ENCODE measurements around the gene FAM83B.
"Not testable (repeated sequence)": the region's sequence is repeated elsewhere in the genome, so short reads cannot be mapped to it uniquely, and the experiment has no call there.

FAM83B gene

DNA sequence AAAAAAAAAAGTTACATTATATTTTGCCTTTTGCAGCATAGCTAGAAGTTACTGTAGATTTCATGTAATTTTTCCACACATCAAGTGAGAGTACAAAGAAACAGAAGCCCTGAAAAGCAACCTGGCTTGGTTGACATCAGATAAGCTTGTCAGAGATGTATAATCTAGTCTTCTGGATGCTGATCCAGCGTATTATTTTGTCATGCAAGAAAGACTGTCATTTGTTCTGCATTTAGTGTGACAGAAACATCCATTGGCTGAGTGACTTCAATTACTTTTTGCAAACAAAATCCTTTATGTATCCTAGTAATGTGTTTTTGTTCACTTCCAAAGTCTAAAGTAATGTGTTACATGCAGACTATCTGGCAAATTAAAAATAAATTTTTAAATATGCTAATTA lies 75.3 kb downstream of the FAM83B start:
- no peaks in the 10 kb centered on the region for H3K4me1 ChIP-seq
- DNase-seq (ENCODE audit: low spot score in 2 of 2): no peak
- no peaks in the 10 kb centered on the region for H3K36me3 ChIP-seq (replicated peaks)
- in situ Hi-C loops (cut with MboI; ENCODE audit: low sequenced_read_pairs): no loop called here
- H3K4me3 ChIP-seq: no peak overlapping the region
- H3K27me3 ChIP-seq (ENCODE audit: low read depth): no peaks in the 10 kb centered on the region
- no peaks in the 10 kb centered on the region for H3K9me3 ChIP-seq

DNA sequence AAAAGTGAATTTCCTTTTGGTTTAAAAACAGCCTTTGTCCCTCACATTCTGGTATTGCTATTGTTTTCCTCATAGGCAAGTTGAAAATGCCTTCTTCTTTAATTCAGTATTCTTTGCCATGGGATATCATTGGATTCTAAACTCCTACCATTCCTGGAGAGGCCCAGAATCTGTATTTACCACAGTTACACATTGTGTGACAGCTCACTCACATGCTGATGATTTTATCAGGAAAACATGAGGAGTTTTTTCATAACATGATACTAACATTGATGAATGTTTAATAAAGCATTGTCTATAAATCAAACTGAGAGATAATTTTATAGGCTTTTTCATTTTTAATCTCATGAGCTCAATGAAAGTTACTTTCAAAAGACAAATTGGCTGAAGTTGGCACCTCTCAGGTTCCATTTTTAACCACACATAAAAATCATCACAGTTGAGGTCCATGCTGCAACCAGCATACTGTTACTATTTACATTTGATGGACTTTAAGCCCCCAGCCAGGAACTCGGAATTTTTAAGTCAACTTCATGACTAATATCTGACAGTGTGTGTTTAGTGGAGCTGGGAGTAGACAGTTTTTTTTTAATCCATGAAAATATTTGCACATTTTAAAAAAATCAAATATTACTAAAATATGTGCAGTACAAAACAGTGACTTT lies 82.8 kb downstream of the FAM83B start:
- Histone ChIP-seq H3K4me3 (no peak overlapping the region), H3K27me3 (ENCODE audit: low read depth) (no peaks in the 10 kb centered on the region), H3K36me3 (replicated peaks) (no peaks in the 10 kb centered on the region), H3K4me1 (no peaks in the 10 kb centered on the region), H3K9me3 (no peaks in the 10 kb centered on the region)
- in situ Hi-C loops (cut with MboI; ENCODE audit: low sequenced_read_pairs): no loop called here
- DNase-seq (ENCODE audit: low spot score in 2 of 2): no peak

DNA sequence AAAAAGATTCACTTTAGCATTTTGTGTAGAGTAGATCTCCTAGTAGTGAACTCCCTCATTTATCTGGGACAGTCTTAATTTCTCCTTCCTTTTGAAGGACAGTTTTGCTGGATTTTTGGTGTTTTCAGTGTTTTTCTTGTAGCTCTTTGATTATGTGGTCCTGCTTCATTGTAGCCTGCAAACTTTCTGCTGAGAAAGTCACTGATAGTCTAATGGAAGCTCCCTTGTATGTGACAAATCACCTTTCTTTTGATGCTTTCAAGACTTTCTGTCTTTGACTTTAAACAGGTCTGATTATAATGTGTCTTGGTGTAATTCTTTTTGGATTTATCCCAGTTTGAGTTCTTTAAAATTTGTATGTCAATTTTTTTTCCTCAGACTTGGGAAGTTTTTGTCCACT lies 86.1 kb downstream of the FAM83B start:
- Histone ChIP-seq H3K9me3 (no peaks in the 10 kb centered on the region), H3K27me3 (ENCODE audit: low read depth) (no peaks in the 10 kb centered on the region), H3K4me1 (no peaks in the 10 kb centered on the region), H3K4me3 (no peak overlapping the region), H3K36me3 (replicated peaks) (no peaks in the 10 kb centered on the region)
- DNase-seq (ENCODE audit: low spot score in 2 of 2): no peak
- in situ Hi-C loops (cut with MboI; ENCODE audit: low sequenced_read_pairs): no loop called here

DNA sequence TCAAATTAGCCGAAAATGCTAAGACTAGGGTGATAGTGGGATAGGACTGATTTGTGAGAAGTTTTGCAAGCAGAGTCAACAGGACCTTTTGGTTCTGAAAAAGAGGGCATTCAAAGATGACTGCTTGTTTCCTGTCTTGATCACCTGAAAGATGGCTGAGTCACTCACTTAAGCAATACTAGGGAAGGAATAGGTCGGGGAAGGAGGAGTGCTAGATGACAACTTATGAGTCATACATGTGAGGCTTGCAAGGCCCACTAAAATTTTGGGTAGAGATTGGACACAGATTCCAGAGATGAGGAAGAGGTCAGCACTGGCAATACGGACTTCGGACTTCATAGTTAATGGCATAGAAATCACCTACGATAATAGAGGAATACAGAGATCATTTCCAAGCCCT lies 89.2 kb downstream of the FAM83B start:
- in situ Hi-C loops (cut with MboI; ENCODE audit: low sequenced_read_pairs): no loop called here
- H3K4me3 ChIP-seq: no peak overlapping the region
- no peaks in the 10 kb centered on the region for H3K4me1 ChIP-seq
- no peak for DNase-seq (ENCODE audit: low spot score in 2 of 2)
- no peaks in the 10 kb centered on the region for H3K27me3 ChIP-seq (ENCODE audit: low read depth)
- no peaks in the 10 kb centered on the region for H3K36me3 ChIP-seq (replicated peaks)
- H3K9me3 ChIP-seq: no peaks in the 10 kb centered on the region

DNA sequence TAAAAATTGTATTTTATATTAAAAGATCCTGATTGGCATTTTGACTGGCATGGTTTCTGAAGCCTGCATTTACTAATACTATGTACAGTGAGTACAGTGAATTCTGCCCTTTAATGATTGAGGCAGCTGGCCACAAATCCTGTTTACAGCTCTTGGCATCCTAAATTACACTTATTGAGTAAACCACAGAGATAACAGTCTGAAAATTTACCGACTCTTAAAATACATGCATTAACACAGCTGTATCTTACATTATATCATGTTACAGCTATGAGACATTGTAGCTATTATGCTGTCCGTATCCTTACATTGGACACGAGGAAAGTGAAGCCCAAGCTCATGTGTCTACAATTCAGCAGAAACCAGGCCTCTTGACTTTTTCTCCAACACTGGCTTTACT lies 90.8 kb downstream of the FAM83B start:
- H3K4me1 ChIP-seq: no peaks in the 10 kb centered on the region
- no peak for DNase-seq (ENCODE audit: low spot score in 2 of 2)
- no peaks in the 10 kb centered on the region for H3K9me3 ChIP-seq
- no peaks in the 10 kb centered on the region for H3K27me3 ChIP-seq (ENCODE audit: low read depth)
- in situ Hi-C loops (cut with MboI; ENCODE audit: low sequenced_read_pairs): no loop called here
- H3K4me3 ChIP-seq: no peak overlapping the region
- no peaks in the 10 kb centered on the region for H3K36me3 ChIP-seq (replicated peaks)

DNA sequence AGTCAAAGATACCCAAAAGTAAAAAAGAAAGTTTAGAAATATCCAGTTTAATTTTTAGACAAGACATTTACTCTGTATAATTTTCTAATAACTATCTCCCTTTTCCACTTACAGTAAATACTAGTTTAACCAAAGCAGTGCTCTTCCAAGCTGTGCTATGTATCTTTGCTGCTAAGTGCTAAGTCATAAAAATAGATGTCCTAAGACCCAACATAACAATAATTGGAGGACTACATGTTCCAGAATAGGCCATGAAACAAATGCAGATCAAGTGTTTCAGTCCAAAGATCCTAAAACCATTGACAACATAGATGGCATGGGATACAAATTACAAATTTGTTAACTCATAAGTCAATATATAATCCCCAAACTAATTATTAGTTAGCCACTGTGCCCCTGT lies 111.1 kb downstream of the FAM83B start:
- Histone ChIP-seq H3K36me3 (replicated peaks) (no peaks in the 10 kb centered on the region), H3K9me3 (no peaks in the 10 kb centered on the region), H3K27me3 (ENCODE audit: low read depth) (no peaks in the 10 kb centered on the region), H3K4me1 (no peaks in the 10 kb centered on the region), H3K4me3 (no peak overlapping the region)
- DNase-seq (ENCODE audit: low spot score in 2 of 2): no peak
- in situ Hi-C loops (cut with MboI; ENCODE audit: low sequenced_read_pairs): no loop called here

DNA sequence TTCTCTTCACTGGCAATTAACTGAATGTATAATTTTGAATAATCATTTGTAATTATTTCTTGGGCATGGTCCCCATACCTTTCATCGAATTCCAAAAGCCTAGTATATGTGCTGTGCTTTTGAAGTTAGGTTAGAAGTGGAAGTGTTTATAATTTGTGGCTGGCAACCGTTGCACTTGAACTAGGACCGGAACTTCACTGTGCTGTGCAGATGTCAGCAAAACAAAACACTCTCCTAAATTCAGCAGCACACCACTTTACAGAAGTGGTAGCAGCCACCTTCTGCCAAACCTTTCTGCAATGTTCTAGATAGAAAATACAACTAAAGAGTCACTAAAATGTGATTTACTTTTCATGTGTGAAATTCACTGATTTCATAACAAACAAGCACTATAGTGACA lies 111.9 kb downstream of the FAM83B start:
- no peak overlapping the region for H3K4me3 ChIP-seq
- DNase-seq (ENCODE audit: low spot score in 2 of 2): no peak
- in situ Hi-C loops (cut with MboI; ENCODE audit: low sequenced_read_pairs): no loop called here
- no peaks in the 10 kb centered on the region for H3K4me1 ChIP-seq
- H3K27me3 ChIP-seq (ENCODE audit: low read depth): no peaks in the 10 kb centered on the region
- no peaks in the 10 kb centered on the region for H3K9me3 ChIP-seq
- no peaks in the 10 kb centered on the region for H3K36me3 ChIP-seq (replicated peaks)

DNA sequence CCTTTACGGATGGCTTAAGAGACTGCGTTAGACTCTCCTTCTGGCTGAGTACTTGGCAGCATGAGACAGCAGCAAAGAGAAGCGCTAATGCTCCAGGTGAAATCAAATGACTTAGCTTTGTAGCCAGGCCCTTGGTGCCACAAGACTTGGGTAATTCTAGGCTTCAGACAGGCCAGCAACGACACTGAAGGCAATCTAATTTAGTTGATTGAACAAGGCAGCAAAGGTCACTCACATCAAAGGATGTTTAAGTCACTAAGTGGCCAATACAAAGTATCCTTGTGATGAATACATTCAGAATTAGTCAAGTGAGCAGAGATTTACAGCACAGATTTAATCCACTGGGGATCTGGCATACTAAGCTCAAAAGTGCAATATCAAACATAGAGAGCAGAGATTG lies 113.2 kb downstream of the FAM83B start:
- no peaks in the 10 kb centered on the region for H3K9me3 ChIP-seq
- no peaks in the 10 kb centered on the region for H3K4me1 ChIP-seq
- no peak for DNase-seq (ENCODE audit: low spot score in 2 of 2)
- H3K36me3 ChIP-seq (replicated peaks): no peaks in the 10 kb centered on the region
- H3K27me3 ChIP-seq (ENCODE audit: low read depth): no peaks in the 10 kb centered on the region
- H3K4me3 ChIP-seq: no peak overlapping the region
- in situ Hi-C loops (cut with MboI; ENCODE audit: low sequenced_read_pairs): no loop called here

DNA sequence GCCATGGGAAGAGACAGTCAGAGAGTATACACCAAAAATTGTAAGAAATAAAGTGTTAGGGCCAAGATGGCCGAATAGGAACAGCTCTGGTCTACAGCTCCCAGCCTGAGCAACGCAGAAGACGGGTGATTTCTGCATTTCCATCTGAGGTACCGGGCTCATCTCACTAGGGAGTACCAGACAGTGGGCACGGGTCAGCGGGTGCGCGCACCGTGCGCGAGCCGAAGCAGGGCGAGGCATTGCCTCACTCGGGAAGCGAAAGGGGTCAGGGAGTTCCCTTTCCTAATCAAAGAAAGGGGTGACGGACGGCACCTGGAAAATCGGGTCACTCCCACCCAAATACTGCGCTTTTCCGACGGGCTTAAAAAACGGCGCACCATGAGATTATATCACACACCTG lies 114.8 kb downstream of the FAM83B start:
- H3K9me3 ChIP-seq; H3K36me3 ChIP-seq (replicated peaks); H3K4me3 ChIP-seq; H3K27me3 ChIP-seq (ENCODE audit: low read depth); in situ Hi-C loops (cut with MboI; ENCODE audit: low sequenced_read_pairs); DNase-seq (ENCODE audit: low spot score in 2 of 2); H3K4me1 ChIP-seq: not testable (repeated sequence)

DNA sequence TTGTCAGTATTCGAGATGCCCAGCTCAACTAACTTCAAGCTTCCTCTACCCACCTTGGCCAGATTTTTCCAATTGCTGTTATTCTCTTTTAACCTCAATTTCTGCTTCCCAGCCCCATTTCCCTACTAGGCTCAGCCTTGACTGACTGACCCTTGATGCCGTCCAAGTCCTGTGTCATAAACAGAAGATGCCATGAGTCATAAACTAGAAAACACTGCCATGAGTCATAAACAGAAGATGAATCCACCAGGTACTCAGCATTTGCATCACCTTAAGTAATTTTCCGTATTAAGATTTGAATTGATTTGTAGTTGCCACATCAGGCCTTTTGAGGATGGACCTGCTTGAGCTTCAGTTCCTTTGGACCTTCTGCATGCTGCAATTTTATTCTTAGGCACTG lies 123.8 kb downstream of the FAM83B start:
- no peak overlapping the region for H3K4me3 ChIP-seq
- in situ Hi-C loops (cut with MboI; ENCODE audit: low sequenced_read_pairs): no loop called here

DNA sequence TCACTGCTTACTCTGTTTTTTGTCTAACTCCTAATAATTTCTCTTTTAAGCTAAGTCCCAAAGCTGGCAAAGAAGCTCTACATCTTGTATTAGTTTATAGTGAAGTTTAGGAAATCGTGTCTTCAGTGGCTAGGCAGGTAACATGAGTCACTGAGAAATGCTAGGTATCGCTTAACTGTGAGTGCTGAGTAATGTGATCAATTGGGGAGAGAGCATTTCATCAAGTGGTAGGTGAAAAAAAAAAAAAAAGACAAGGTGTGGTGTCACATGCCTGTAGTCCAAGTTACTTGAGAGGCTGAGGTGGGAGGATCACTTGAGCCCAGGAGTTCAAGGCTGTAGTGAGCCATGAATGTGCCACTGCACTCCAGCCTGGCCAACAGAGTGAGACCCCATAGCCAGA lies 125.3 kb downstream of the FAM83B start:
- no peaks in the 10 kb centered on the region; the same call in 1 of the 2 replicates for H3K4me1 ChIP-seq
- no peaks in the 10 kb centered on the region for H3K9me3 ChIP-seq
- DNase-seq (ENCODE audit: low spot score in 2 of 2): no peak
- no peaks in the 10 kb centered on the region for H3K36me3 ChIP-seq (replicated peaks)
- no peak overlapping the region for H3K4me3 ChIP-seq
- no peaks in the 10 kb centered on the region for H3K27me3 ChIP-seq (ENCODE audit: low read depth)
- in situ Hi-C loops (cut with MboI; ENCODE audit: low sequenced_read_pairs): no loop called here

More for the DNA sequence above, 123.8 kb downstream of the FAM83B start:
- no peak for DNase-seq (ENCODE audit: low spot score in 2 of 2)
- Histone ChIP-seq H3K9me3 (no peaks in the 10 kb centered on the region), H3K27me3 (ENCODE audit: low read depth) (no peaks in the 10 kb centered on the region), H3K36me3 (replicated peaks) (no peaks in the 10 kb centered on the region), H3K4me1 (no peaks in the 10 kb centered on the region; the same call in 1 of the 2 replicates)

DNA sequence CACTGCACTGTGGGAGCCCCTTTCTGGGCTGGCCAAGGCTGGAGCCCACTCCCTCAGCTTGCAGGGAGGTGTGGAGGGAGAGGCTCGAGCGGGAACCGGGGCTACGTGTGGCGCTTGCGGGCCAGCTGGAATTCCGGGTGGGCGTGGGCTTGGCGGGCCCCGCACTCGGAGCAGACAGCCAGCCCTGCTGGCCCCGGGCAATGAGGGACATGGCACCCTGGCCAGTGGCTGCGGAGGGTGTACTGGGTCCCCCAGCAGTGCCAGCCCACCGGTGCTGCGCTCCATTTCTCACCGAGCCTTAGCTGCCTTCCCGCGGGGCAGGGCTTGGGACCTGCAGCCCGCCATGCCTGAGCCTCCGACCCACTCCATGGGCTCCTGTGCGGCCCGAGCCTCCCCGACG lies 132.6 kb downstream of the FAM83B start:
- H3K36me3 ChIP-seq (replicated peaks); H3K4me1 ChIP-seq; H3K9me3 ChIP-seq; in situ Hi-C loops (cut with MboI; ENCODE audit: low sequenced_read_pairs); H3K27me3 ChIP-seq (ENCODE audit: low read depth); H3K4me3 ChIP-seq; DNase-seq (ENCODE audit: low spot score in 2 of 2): not testable (repeated sequence)

DNA sequence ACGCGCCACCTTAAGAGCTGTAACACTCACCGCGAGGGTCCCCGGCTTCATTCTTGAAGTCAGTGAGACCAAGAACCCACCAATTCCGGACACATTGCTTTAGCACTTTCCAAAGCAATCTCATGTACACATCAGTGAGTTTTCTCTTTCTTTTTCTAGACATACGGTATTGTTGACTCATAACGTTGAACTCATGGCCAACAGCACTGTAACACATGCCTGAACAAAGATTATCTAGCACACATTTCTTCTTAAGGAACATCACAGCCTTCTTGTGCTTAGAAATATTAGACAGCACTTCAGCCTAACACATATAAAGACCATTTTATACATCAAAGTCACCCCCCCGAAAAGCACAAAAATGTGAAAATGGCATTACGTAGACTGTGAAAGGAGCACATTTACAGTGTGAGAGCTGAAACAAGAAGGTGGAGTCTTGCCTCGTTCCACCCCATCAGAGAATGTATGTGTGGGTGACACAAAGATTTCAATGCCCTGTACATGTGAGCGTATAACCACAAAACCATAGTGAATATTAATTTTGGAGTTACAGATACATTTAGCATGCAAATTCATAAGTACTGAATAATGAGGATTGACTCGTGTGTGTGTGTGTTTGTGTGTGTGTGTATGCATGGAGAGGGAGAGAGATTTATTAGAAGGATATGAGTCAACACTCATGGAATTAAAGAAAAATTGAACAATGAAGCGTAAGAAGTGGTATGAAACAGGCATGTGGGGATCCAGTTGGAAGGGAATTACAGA lies 134.1 kb downstream of the FAM83B start:
- H3K27me3 ChIP-seq (ENCODE audit: low read depth): no peaks in the 10 kb centered on the region
- no peak for DNase-seq (ENCODE audit: low spot score in 2 of 2)

DNA sequence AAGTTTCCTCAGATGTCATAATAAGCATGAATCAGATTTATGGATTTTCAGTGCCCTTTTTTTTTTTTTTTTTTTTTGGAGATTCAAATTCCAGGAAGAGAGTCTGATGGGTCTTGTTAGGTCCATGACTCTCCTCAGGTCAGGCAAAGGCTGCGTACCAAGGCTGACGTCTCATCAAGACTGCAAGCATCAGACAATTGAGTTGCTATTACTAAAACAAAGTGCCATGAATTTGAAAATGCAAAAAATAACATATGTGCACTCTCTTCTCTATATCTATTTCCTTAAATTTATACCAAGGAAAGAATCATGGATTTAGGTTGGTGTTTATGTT lies 134.7 kb downstream of the FAM83B start:
- Histone ChIP-seq H3K36me3 (replicated peaks) (no peaks in the 10 kb centered on the region), H3K4me1 (no peaks in the 10 kb centered on the region), H3K4me3 (no peak overlapping the region), H3K9me3 (no peaks in the 10 kb centered on the region; the same call in 1 of the 2 replicates), H3K27me3 (ENCODE audit: low read depth) (no peaks in the 10 kb centered on the region)
- in situ Hi-C loops (cut with MboI; ENCODE audit: low sequenced_read_pairs): no loop called here
- DNase-seq (ENCODE audit: low spot score in 2 of 2): no peak

More for the DNA sequence above, 134.1 kb downstream of the FAM83B start:
- no peaks in the 10 kb centered on the region for H3K36me3 ChIP-seq (replicated peaks)
- in situ Hi-C loops (cut with MboI; ENCODE audit: low sequenced_read_pairs): no loop called here
- H3K4me1 ChIP-seq: no peaks in the 10 kb centered on the region
- no peak overlapping the region for H3K4me3 ChIP-seq
- no peaks in the 10 kb centered on the region; the same call in 1 of the 2 replicates for H3K9me3 ChIP-seq

All from HAP-1 (cell line).